GM19043 (cell line): ENCODE measurements around the gene PCNA.

Experiments
- ATAC-seq: cut with Tn5 transposase; IDR thresholded peaks from one replicate; pipeline ENCODE4 v1.9.1; 2021; ENCODE audit warnings: low read depth; ENCODE audit not compliant: unreplicated experiment

The PCNA gene

GRCh38 chr20:5119435-5120184 lies at the start of gene PCNA:
Gene PCNA (minus strand): TSS chr20:5119958. CDS start chr20:5119798, 160 bp downstream.
- peak; percentile 95 for ATAC-seq

- peak; percentile 38 for ATAC-seq
Observed at GRCh38 chr20:5168651-5169396, 49.1 kb upstream of the PCNA start.

- ATAC-seq = no peak
Observed at GRCh38 chr20:5164645-5165625, 45.2 kb upstream of the PCNA start.

GRCh38 chr20:5161536-5162164 lies 41.9 kb upstream of the PCNA start:
- no peak for ATAC-seq

- no peak for ATAC-seq
Observed at GRCh38 chr20:5160882-5161281, 41.1 kb upstream of the PCNA start.

GRCh38 chr20:5159928-5160327 lies 40.2 kb upstream of the PCNA start:
- ATAC-seq = no peak

- no peak for ATAC-seq
Observed at GRCh38 chr20:5156675-5157448, 37.1 kb upstream of the PCNA start.

GRCh38 chr20:5155404-5155803 lies 35.6 kb upstream of the PCNA start:
- no peak for ATAC-seq

GRCh38 chr20:5154543-5154925 lies 34.8 kb upstream of the PCNA start:
- no peak for ATAC-seq

- ATAC-seq = no peak
Observed at GRCh38 chr20:5153612-5154542, 34.1 kb upstream of the PCNA start.

GRCh38 chr20:5153152-5153467 lies 33.4 kb upstream of the PCNA start:
- no peak for ATAC-seq

- ATAC-seq = no peak
Observed at GRCh38 chr20:5150226-5151076, 30.7 kb upstream of the PCNA start.

- ATAC-seq = no peak
Observed at GRCh38 chr20:5149892-5150225, 30.1 kb upstream of the PCNA start.

GRCh38 chr20:5148581-5148980 lies 28.8 kb upstream of the PCNA start:
- ATAC-seq = no peak

- ATAC-seq = no peak
Observed at GRCh38 chr20:5146871-5147592, 27.3 kb upstream of the PCNA start.

- ATAC-seq = no peak
Observed at GRCh38 chr20:5146099-5146668, 26.4 kb upstream of the PCNA start.
